Measurements from ENCODE around the gene EVA1B.

EVA1B gene

DNA sequence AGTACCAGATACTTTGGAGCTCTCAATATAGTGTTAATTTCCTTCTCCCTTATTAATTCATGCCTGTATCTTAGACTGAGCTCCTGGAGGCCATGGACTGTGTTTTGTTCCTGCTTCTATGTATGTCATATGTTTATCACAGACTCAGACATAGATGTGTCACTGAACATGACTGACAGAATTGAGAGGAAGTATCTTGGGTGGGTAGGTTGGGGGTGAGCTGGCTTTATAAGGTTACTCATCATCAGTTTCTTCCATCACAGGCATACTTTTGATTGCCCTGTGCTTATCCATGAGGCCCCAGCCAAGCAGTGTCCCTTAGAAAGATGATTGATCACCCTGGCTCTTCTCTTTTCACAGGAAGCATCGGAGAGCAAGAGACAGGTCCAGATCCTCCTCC, 22.9 kb downstream of the EVA1B start:
- intact Hi-C loops (cut with DNase I): no loop called here
- no peak for DNase-seq

DNA sequence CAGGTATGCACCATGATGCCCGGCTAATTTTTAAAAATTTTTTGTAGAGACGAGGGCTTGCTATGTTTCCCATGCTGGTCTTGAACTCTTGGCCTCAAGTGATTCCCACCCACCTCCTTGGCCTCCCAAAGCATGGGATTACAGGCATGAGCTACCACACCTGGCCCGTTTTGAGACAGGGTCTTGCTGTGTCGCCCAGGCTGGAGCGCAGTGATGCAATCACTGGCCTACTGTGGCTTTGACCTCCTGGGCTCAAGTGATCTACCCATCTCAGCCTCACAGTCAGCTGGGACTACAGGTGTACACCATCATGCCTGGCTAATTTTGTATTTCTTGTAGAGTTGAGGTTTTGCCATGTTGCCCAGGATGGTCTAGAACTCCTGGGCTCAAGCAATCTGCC, 24.8 kb downstream of the EVA1B start:
- intact Hi-C loops (cut with DNase I): no loop called here

DNA sequence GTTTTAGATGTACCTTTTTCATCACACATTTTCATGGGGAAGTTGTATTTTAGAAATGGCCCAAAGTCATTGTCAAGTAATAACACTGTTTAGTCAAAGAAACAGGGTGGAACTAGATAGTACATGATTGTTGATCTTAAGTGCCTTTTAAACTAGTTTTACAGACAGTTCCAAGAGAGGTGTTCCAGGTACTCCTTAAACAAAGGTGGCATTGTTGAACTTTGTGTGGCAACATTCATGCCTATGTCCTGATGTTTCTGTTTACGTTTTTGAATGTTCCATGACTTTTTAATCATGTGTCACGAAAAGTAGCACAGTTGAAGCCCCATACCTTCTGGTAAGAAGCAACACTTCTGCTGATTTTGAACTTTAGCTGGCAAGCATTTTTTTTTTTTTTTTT, 26.4 kb downstream of the EVA1B start:
- DNase-seq: no peak
- intact Hi-C loops (cut with DNase I): no loop called here

More for the DNA sequence above, 24.8 kb downstream of the EVA1B start:
- no peak for DNase-seq

DNA sequence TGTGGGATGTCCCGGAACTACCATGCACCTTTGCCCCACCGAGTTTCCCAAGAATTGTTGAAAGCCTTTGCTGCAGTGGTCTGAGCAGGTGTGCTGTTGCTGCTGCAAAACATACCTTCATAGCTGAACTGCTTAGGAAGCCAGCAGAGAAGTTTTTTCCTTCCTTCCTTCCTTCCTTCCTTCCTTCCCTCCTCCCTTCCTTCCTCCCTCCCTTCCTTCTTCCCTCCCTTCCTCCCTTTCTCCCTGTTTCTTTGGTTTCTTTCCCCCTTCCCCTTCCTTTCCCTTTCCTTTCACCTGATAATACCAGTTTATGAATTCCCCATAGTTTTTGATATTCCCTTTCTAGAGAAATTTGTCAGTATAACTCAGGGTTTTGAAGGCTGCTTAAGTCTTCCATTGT, 28.1 kb downstream of the EVA1B start:
- DNase-seq: no peak
- intact Hi-C loops (cut with DNase I): no loop called here

DNA sequence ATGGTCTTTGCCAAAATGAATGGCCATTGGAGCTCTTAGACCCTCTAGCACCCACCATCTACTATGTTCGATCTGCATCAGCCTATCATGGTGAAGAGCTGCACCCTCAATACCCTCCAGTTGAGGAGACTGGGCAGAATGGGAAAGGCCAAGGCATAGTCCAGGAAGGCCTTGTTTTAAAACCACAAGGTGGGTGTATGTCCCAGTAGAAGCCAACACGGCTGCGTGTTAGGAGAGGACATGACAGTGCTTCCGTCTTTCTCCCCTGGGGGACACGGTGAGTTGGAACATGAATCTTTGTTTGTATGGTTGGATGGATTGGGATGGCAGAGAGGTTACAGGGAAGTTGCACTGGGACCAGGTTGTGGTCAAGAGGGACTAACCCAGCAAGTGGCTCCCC, 35.9 kb downstream of the EVA1B start:
- no peak for DNase-seq

DNA sequence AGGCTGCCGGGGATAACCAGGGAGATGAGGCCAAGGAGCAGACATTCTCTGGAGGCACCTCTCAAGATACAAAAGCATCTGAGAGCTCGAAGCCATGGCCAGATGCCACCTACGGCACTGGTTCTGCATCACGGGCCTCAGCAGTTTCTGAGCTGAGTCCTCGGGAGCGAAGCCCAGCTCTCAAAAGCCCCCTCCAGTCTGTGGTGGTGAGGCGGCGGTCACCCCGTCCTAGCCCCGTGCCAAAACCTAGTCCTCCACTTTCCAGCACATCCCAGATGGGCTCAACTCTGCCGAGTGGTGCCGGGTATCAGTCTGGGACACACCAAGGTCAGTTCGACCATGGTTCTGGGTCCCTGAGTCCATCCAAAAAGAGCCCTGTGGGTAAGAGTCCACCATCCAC, 36.6 kb downstream of the EVA1B start:
- no peak for DNase-seq
- intact Hi-C loops (cut with DNase I): loop anchor here (2.0 kb wide), 1 partner anchor 138 kb away; the partner anchor contains the start of gene TRAPPC3

More for the DNA sequence above, 35.9 kb downstream of the EVA1B start:
- intact Hi-C loops (cut with DNase I): loop anchor here (2.0 kb wide), 1 partner anchor 139 kb away; the partner anchor contains the start of gene TRAPPC3

DNA sequence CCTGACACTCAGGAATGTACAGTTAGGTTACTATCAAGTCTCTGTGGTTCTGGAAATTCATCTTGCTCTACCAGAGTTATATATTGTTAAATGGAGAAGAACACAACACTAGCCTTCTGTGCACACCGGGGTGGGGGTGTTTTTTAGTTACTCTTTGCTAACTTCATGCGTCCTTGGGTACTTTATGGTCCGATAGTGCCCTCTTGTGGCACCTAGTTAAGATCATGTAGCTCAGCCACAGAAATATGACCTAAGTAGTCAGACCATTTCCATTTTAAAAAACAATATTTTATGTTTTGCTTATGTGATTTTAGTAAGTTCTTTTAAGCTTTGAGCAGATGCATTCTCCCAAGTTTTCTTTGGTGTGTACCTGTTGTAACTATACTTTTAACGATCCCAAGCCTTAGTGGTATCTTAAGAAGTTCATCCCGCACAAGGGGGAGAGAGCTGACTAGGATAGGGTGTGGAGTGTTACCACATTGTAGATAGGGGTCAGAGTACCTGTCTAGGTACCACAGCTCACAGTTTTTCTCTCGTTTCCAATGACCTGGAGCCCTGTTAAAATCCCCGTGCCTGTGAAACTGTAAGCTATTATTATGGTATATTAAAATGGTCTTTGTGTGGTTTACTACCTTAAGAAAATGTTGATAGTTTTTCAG, 37.9 kb downstream of the EVA1B start:
- DNase-seq: peak in 36 of 42 donors; percentile 25 to 87 (median 65)
- intact Hi-C loops (cut with DNase I): loop anchor here (2.0 kb wide), 1 partner anchor 137 kb away; the partner anchor contains the start of gene TRAPPC3

DNA sequence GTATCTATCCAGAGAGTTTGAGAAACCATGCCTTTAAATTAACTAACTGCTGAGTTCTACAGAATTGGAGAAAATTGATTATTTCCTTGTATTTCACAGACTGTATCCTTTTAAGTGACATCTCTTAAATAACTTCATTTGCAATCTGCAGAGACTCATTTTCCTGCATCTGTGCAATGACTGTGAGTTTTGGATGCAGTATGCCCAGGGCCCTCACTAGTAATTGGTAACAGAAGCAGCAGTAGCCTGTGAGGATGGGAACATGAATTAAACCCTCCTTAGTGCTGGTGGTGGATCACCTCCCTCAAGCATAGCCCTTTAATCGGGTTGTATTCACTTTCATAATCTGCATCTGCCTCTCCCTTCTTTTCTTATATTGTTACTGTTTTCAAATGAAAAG, 38.9 kb downstream of the EVA1B start:
- intact Hi-C loops (cut with DNase I): no loop called here
- no peak for DNase-seq

DNA sequence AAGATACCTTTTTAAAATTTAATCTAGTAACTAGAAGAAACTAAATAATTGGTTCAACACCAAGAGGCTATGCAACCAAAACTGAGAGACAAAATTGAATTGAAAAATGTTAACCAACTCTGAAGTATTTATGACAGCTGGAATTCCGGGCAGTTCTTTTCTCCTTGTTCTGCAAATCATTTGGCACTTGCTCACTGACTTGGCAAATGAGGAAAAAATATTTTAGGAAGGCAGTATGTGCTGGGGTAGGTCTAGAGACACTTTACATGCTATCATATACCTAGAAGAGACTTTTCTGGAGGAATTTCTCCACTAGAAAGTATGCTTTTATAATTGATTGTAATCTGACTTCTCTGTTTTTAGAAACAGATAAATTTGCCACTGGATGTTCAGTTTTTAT, 39.4 kb downstream of the EVA1B start:
- intact Hi-C loops (cut with DNase I): no loop called here
- DNase-seq: no peak

DNA sequence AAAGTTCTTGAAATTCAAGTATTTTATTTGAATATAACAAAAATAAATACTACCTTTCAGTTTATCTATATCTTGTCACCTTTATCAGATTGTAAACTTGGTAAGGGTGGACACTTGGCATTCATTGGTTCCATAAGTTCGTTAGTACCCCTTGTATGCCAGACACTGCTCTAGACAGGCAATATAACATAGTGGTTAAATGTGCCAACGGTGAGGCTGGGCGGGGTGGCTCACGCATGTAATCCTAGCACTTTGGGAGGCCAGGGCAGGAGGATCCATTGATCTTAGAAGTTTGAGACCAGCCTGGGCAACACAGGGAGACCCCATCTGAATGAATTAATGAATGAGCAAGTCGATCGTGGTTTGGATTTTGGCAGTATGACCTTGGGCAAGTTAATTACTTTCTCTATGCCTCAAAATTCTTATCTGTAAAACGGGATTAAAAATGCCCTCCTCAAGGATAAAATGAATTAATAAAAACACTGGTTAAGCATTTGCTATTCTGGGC, 43.6 kb downstream of the EVA1B start:
- DNase-seq: no peak

DNA sequence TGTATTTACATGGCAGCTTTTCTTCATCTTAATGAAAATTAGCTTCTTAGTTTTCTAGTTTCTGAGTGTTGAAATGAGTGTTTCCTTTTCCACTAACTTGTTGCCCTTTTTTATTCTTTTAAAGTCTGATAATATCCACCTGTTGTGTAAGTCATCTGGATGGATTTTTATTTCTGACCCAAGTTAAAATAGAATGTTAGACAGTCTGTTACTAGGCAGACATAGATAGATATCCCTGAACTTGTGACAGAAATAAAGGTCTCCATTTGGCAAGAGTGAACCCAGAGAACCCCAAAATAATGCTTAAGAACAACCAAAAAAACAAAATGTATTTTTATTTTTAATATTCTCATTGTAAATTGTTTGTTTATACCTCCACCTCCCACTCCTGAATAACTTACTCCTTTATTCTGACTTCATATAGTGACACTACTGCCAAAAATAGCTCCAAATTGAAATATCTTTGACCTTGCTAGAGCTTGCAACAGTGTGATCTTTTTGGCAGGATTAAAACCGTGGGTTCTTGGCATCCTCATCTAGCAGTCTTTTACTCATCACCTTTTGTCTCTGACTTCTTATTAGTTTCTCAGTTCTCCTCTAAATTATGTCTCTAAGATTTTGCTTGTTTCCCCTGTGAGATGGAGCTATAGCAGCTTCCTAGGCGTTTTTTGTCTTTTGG, 44.2 kb downstream of the EVA1B start:
- peak in 1 of 42 donors; percentile 22 for DNase-seq
- intact Hi-C loops (cut with DNase I): no loop called here

More for the DNA sequence above, 43.6 kb downstream of the EVA1B start:
- intact Hi-C loops (cut with DNase I): no loop called here

DNA sequence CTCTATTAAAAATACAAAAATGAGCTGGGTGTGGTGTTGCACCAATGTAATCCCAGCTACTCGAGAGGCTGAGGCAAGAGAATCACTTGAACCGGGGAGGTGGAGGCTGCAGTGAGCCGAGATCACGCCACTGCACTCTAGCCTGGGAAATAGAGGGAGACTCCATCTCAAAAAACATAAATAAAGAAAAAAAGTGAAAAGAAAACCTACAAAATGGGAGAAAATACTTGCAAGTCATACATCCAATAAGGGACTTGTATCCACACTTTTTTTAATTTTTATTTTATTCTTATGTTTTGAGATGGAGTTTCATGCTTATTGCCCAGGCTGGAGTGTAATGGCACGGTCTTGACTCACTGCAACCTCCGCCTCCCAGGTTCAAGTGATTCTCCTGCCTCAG, 46.8 kb downstream of the EVA1B start:
- DNase-seq: no peak
- intact Hi-C loops (cut with DNase I): no loop called here

DNA sequence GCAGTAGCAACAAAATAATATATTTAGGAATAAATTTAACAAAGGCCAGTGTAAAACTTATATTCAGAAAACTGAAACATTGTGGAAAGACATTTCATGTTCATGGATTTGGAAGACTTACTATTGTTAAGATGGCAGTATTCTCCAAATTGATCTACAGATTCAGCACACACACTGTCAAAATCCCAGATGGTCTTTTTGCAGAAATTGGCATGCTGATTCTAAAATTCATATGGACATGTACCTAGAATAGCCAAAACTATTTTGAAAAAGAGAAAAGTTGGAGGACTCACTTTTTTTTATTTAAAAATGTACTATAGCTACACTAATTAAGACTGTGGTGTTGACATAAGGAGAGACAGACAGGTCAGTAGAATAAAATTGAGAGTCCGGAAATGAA, 49.2 kb downstream of the EVA1B start:
- intact Hi-C loops (cut with DNase I): no loop called here

DNA sequence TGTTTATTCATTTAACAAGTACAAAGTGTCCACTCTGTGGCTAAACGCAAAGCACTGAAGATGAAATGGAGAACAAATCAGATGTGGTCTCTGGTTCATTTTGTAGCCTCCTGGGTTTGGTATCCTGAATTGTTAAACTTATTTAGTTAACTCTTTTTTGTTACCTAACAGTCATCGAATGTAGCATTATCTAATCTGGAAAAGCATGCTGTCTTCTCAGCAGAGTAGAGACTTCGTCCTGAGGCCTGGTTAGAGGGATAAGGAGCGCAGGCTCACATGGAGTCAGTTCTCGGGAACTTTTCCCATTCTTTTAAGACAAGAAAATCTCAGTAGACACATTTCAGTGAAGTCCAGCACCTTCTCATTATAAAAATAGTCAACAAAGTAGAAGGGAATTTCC, 50.4 kb downstream of the EVA1B start:
- intact Hi-C loops (cut with DNase I): no loop called here
- DNase-seq: no peak

More for the DNA sequence above, 49.2 kb downstream of the EVA1B start:
- DNase-seq: no peak
